Stomach smooth muscle (tissue), 2 donors: ENCODE measurements around the gene SLCO3A1.

Source experiments
- H3K27ac ChIP-seq: one replicate; pipeline ENCODE4 v1.7.0; 2013; ENCODE audit warnings: mild to moderate bottlenecking, low read length, inconsistent platforms
- H3K27me3 ChIP-seq, 2 donors: one replicate each; pipeline ENCODE4 v1.7.0; 2013; ENCODE audit warnings: low read length in 2 of 2; ENCODE audit not compliant: insufficient read depth in 2 of 2, control insufficient read depth in 1 of 2
- H3K36me3 ChIP-seq, 2 donors: one replicate each; pipeline ENCODE4 v1.7.0; 2013; ENCODE audit warnings: low read length in 2 of 2; ENCODE audit not compliant: control insufficient read depth in 2 of 2, insufficient read depth in 2 of 2
- H3K4me1 ChIP-seq: one replicate; pipeline ENCODE4 v1.7.0; 2013; ENCODE audit warnings: low read length; ENCODE audit not compliant: control insufficient read depth, insufficient read depth
- H3K4me3 ChIP-seq, 2 donors: one replicate each; pipeline ENCODE4 v1.7.0; 2013; ENCODE audit warnings: low read length in 2 of 2
- H3K9ac ChIP-seq, 2 donors: one replicate each; pipeline ENCODE4 v1.7.0; 2013; ENCODE audit warnings: low read length in 2 of 2, mild to moderate bottlenecking in 1 of 2
- H3K9me3 ChIP-seq, 2 donors: one replicate each; pipeline ENCODE4 v1.7.0; 2013; ENCODE audit warnings: low read length in 2 of 2; ENCODE audit not compliant: control insufficient read depth in 2 of 2
- donor health status: healthy.
- donor health status: Pancreatic carcinoma.

Gene SLCO3A1

GRCh38 chr15:91844928-91845327 is 8.6 kb upstream of the SLCO3A1 start:
- Histone ChIP-seq H3K4me1 (no peaks in the 10 kb centered on the region), H3K9ac (no peak overlapping the region), H3K36me3 (no peaks in the 10 kb centered on the region), H3K4me3 (no peak overlapping the region), H3K27me3 (peaks cover 2 to 5% of the 10 kb centered on the region in 2 donors), H3K27ac (no peak overlapping the region), H3K9me3 (no peaks in the 10 kb centered on the region)

GRCh38 chr15:91845720-91846119 is 7.8 kb upstream of the SLCO3A1 start:
- Histone ChIP-seq H3K9ac (no peak overlapping the region), H3K27me3 (peaks cover 2 to 5% of the 10 kb centered on the region in 2 donors), H3K9me3 (no peaks in the 10 kb centered on the region), H3K4me3 (no peak overlapping the region), H3K4me1 (no peaks in the 10 kb centered on the region), H3K36me3 (no peaks in the 10 kb centered on the region), H3K27ac (no peak overlapping the region)

GRCh38 chr15:91849180-91849579 is 4.3 kb upstream of the SLCO3A1 start:
- Histone ChIP-seq H3K27ac (no peak overlapping the region), H3K9ac (no peak overlapping the region), H3K36me3 (no peaks in the 10 kb centered on the region), H3K4me1 (peaks cover 19% of the 10 kb centered on the region), H3K4me3 (no peak overlapping the region), H3K9me3 (no peaks in the 10 kb centered on the region), H3K27me3 (peaks cover 2 to 5% of the 10 kb centered on the region in 2 donors)

GRCh38 chr15:91849749-91850161 is 3.8 kb upstream of the SLCO3A1 start:
- Histone ChIP-seq H3K4me3 (no peak overlapping the region), H3K27ac (no peak overlapping the region), H3K9ac (no peak overlapping the region), H3K27me3 (peaks cover 2 to 4% of the 10 kb centered on the region in 2 donors), H3K9me3 (no peaks in the 10 kb centered on the region), H3K4me1 (peaks cover 24% of the 10 kb centered on the region), H3K36me3 (no peaks in the 10 kb centered on the region)

- Histone ChIP-seq H3K9ac (peak overlapping the region; percentile 65 to 81), H3K9me3 (no peaks in the 10 kb centered on the region), H3K27me3 (no peaks in the 10 kb centered on the region), H3K4me1 (peaks cover 37% of the 10 kb centered on the region), H3K27ac (peak overlapping the region; percentile 82), H3K4me3 (peak overlapping the region; percentile 82 to 86), H3K36me3 (no peaks in the 10 kb centered on the region)
Observed at GRCh38 chr15:91852741-91853510, 582 bp upstream of the SLCO3A1 start.

- no peaks in the 10 kb centered on the region for H3K36me3 ChIP-seq
- H3K27me3 ChIP-seq: no peaks in the 10 kb centered on the region
- no peaks in the 10 kb centered on the region for H3K9me3 ChIP-seq
- no peak overlapping the region for H3K9ac ChIP-seq
- no peak overlapping the region for H3K27ac ChIP-seq
- H3K4me3 ChIP-seq: peak overlapping the region; percentile 5 to 82
- H3K4me1 ChIP-seq: peaks cover 37% of the 10 kb centered on the region
Observed at GRCh38 chr15:91853948-91854638, 585 bp downstream of the SLCO3A1 start.

GRCh38 chr15:91854639-91854990 is 1.1 kb downstream of the SLCO3A1 start:
- Histone ChIP-seq H3K9ac (no peak overlapping the region), H3K27ac (no peak overlapping the region), H3K4me3 (peak overlapping the region; percentile 5 to 82), H3K36me3 (no peaks in the 10 kb centered on the region), H3K4me1 (peaks cover 37% of the 10 kb centered on the region), H3K9me3 (no peaks in the 10 kb centered on the region), H3K27me3 (no peaks in the 10 kb centered on the region)

- Histone ChIP-seq H3K9me3 (no peaks in the 10 kb centered on the region), H3K4me3 (peak overlapping the region in 1 of 2 donors; percentile 82), H3K4me1 (peaks cover 37% of the 10 kb centered on the region), H3K36me3 (no peaks in the 10 kb centered on the region), H3K9ac (no peak overlapping the region), H3K27me3 (no peaks in the 10 kb centered on the region), H3K27ac (no peak overlapping the region)
Observed at GRCh38 chr15:91855241-91855640, 1.7 kb downstream of the SLCO3A1 start.

- Histone ChIP-seq H3K4me1 (peaks cover 37% of the 10 kb centered on the region), H3K4me3 (peak overlapping the region in 1 of 2 donors; percentile 8)
Observed at GRCh38 chr15:91855684-91856489, 2.4 kb downstream of the SLCO3A1 start.

GRCh38 chr15:91857224-91857585 is 3.7 kb downstream of the SLCO3A1 start:
- Histone ChIP-seq H3K9me3 (no peaks in the 10 kb centered on the region), H3K9ac (no peak overlapping the region), H3K4me1 (peaks cover 25% of the 10 kb centered on the region), H3K27ac (no peak overlapping the region), H3K36me3 (no peaks in the 10 kb centered on the region), H3K4me3 (no peak overlapping the region), H3K27me3 (no peaks in the 10 kb centered on the region)

More at GRCh38 chr15:91855684-91856489, 2.4 kb downstream of the SLCO3A1 start:
- Histone ChIP-seq H3K36me3 (no peaks in the 10 kb centered on the region), H3K9me3 (no peaks in the 10 kb centered on the region), H3K27ac (no peak overlapping the region), H3K9ac (no peak overlapping the region), H3K27me3 (no peaks in the 10 kb centered on the region)
